WTC11 (cell line): ENCODE measurements around the gene SH2D4B.

ENCODE experiments used
- ATF3 ChIP-seq: sonication (generic); formaldehyde crosslinking; conservative IDR thresholded peaks from 2 replicates; pipeline ENCODE4 v1.8.1; 2022; ENCODE audit warnings: mild to moderate bottlenecking, missing genetic modification reagents
- CREM ChIP-seq: sonication (generic); formaldehyde crosslinking; IDR thresholded peaks from 2 replicates; pipeline ENCODE4 v1.8.1; 2022; ENCODE audit warnings: mild to moderate bottlenecking, missing genetic modification reagents, moderate library complexity
- E2F4 ChIP-seq: sonication (generic); formaldehyde crosslinking; IDR thresholded peaks from 2 replicates; pipeline ENCODE4 v1.8.1; 2022; ENCODE audit warnings: low read depth, mild to moderate bottlenecking, moderate library complexity, missing genetic modification reagents, borderline replicate concordance
- ELF4 ChIP-seq: sonication (generic); formaldehyde crosslinking; IDR thresholded peaks from 2 replicates; pipeline ENCODE4 v1.8.1; 2022; ENCODE audit warnings: low read depth, mild to moderate bottlenecking, moderate library complexity, missing genetic modification reagents
- FOXK1 ChIP-seq: sonication (generic); formaldehyde crosslinking; IDR thresholded peaks from 2 replicates; pipeline ENCODE4 v1.8.0; 2022; ENCODE audit warnings: mild to moderate bottlenecking, moderate library complexity, missing genetic modification reagents
- FOXP4 ChIP-seq: sonication (generic); formaldehyde crosslinking; IDR thresholded peaks from 2 replicates; pipeline ENCODE4 v1.8.0; 2022; ENCODE audit warnings: mild to moderate bottlenecking, missing genetic modification reagents
- IRF1 ChIP-seq: sonication (generic); formaldehyde crosslinking; IDR thresholded peaks from 2 replicates; pipeline ENCODE4 v1.8.0; 2023; ENCODE audit warnings: missing genetic modification reagents
- JUN ChIP-seq: sonication (generic); formaldehyde crosslinking; IDR thresholded peaks from 2 replicates; pipeline ENCODE4 v1.8.0; 2023; ENCODE audit warnings: mild to moderate bottlenecking, missing genetic modification reagents
- OVOL2 ChIP-seq: fragments of 250-450 bp; sonication (Bioruptor Pico); IDR thresholded peaks from 2 replicates; pipeline ENCODE4 v1.9.0; 2021; ENCODE audit warnings: mild to moderate bottlenecking, borderline replicate concordance
- RELA ChIP-seq: sonication (generic); formaldehyde crosslinking; IDR thresholded peaks from 2 replicates; pipeline ENCODE4 v1.8.1; 2022; ENCODE audit warnings: missing genetic modification reagents, mild to moderate bottlenecking, borderline replicate concordance
- TCF7 ChIP-seq: sonication (generic); formaldehyde crosslinking; IDR thresholded peaks from 2 replicates; pipeline ENCODE4 v1.8.0; 2022; ENCODE audit warnings: mild to moderate bottlenecking, low read depth, missing genetic modification reagents, moderate library complexity
- TF ChIP-seq, protein P1 (sequence below): fragments of 200-600 bp; IDR thresholded peaks from 2 replicates; pipeline ENCODE4 v1.8.0; 2022; ENCODE audit warnings: antibody characterized with exemption
- TF ChIP-seq, protein P2 (sequence below): sonication (generic); formaldehyde crosslinking; IDR thresholded peaks from 2 replicates; pipeline ENCODE4 v1.8.1; 2022; ENCODE audit warnings: low read depth, missing genetic modification reagents, borderline replicate concordance
- TF ChIP-seq, protein P3 (sequence below): sonication (generic); formaldehyde crosslinking; IDR thresholded peaks from 2 replicates; pipeline ENCODE4 v1.8.0; 2022; ENCODE audit warnings: missing genetic modification reagents

GRCh38 chr10:80554050-80554449 lies 16.3 kb downstream of the SH2D4B start:
- TF ChIP-seq, protein P1, sequence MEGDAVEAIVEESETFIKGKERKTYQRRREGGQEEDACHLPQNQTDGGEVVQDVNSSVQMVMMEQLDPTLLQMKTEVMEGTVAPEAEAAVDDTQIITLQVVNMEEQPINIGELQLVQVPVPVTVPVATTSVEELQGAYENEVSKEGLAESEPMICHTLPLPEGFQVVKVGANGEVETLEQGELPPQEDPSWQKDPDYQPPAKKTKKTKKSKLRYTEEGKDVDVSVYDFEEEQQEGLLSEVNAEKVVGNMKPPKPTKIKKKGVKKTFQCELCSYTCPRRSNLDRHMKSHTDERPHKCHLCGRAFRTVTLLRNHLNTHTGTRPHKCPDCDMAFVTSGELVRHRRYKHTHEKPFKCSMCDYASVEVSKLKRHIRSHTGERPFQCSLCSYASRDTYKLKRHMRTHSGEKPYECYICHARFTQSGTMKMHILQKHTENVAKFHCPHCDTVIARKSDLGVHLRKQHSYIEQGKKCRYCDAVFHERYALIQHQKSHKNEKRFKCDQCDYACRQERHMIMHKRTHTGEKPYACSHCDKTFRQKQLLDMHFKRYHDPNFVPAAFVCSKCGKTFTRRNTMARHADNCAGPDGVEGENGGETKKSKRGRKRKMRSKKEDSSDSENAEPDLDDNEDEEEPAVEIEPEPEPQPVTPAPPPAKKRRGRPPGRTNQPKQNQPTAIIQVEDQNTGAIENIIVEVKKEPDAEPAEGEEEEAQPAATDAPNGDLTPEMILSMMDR: no peak
- no peak for TF ChIP-seq OVOL2 (CRISPR knock-in tag)
- no peak for TF ChIP-seq ATF3 (CRISPR knock-in tag)
- TF ChIP-seq RELA (CRISPR knock-in tag): no peak
- TF ChIP-seq CREM: no peak
- no peak for TF ChIP-seq ELF4 (CRISPR knock-in tag)
- no peak for TF ChIP-seq FOXK1
- TF ChIP-seq, protein P2, sequence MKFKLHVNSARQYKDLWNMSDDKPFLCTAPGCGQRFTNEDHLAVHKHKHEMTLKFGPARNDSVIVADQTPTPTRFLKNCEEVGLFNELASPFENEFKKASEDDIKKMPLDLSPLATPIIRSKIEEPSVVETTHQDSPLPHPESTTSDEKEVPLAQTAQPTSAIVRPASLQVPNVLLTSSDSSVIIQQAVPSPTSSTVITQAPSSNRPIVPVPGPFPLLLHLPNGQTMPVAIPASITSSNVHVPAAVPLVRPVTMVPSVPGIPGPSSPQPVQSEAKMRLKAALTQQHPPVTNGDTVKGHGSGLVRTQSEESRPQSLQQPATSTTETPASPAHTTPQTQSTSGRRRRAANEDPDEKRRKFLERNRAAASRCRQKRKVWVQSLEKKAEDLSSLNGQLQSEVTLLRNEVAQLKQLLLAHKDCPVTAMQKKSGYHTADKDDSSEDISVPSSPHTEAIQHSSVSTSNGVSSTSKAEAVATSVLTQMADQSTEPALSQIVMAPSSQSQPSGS (CRISPR knock-in tag): no peak
- TF ChIP-seq FOXP4 (CRISPR knock-in tag): no peak
- no peak for TF ChIP-seq E2F4
- TF ChIP-seq, protein P3, sequence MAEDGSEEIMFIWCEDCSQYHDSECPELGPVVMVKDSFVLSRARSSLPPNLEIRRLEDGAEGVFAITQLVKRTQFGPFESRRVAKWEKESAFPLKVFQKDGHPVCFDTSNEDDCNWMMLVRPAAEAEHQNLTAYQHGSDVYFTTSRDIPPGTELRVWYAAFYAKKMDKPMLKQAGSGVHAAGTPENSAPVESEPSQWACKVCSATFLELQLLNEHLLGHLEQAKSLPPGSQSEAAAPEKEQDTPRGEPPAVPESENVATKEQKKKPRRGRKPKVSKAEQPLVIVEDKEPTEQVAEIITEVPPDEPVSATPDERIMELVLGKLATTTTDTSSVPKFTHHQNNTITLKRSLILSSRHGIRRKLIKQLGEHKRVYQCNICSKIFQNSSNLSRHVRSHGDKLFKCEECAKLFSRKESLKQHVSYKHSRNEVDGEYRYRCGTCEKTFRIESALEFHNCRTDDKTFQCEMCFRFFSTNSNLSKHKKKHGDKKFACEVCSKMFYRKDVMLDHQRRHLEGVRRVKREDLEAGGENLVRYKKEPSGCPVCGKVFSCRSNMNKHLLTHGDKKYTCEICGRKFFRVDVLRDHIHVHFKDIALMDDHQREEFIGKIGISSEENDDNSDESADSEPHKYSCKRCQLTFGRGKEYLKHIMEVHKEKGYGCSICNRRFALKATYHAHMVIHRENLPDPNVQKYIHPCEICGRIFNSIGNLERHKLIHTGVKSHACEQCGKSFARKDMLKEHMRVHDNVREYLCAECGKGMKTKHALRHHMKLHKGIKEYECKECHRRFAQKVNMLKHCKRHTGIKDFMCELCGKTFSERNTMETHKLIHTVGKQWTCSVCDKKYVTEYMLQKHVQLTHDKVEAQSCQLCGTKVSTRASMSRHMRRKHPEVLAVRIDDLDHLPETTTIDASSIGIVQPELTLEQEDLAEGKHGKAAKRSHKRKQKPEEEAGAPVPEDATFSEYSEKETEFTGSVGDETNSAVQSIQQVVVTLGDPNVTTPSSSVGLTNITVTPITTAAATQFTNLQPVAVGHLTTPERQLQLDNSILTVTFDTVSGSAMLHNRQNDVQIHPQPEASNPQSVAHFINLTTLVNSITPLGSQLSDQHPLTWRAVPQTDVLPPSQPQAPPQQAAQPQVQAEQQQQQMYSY: no peak
- TF ChIP-seq TCF7: no peak
- no peak for TF ChIP-seq IRF1
- TF ChIP-seq JUN (CRISPR knock-in tag): no peak
